OCI-LY7 (cell line): ENCODE results near the gene COG4. TPM values are rescaled to one million over a fixed set of nuclear protein-coding genes. Genes with fewer than 3 reads are reported as not detected.

ENCODE experiments used
- BruUV-seq: library from RNA; stranded (reverse); fragments of 400-500 nt; replicated peaks from 2 replicates; lab custom pipeline; 2021; lab: Mats Ljungman, UMichigan
- CTCF ChIA-PET: fragments of 300-600 bp; sonication (Branson Sonifier 250); formaldehyde crosslinking; loops from one replicate; lab custom pipeline; 2022; ENCODE audit warnings: antibody characterized with exemption; ENCODE audit not compliant: unreplicated experiment; lab: Charles Lee
- POLR2A ChIA-PET: fragments of 300-600 bp; sonication (Branson Sonifier 250); formaldehyde crosslinking; loops from one replicate; lab custom pipeline; 2022; ENCODE audit warnings: antibody characterized with exemption; lab: Charles Lee
- DNase-seq: peaks from one replicate; pipeline ENCODE4 v3.0.0-alpha.2; 2015; ENCODE audit warnings: low spot score
- H2AFZ ChIP-seq: fragments of 200-600 bp; sonication (generic), shearing (Covaris generic); 2 replicates; pipeline ENCODE4 v1.6.1; 2014; ENCODE audit warnings: mild to moderate bottlenecking, antibody characterized with exemption, low read length, moderate library complexity
- H3K27ac ChIP-seq: fragments of 200-600 bp; sonication (generic); 2 replicates; pipeline ENCODE4 v1.5.1; 2014; ENCODE audit warnings: mixed run types, low read depth, mild to moderate bottlenecking, moderate library complexity, low read length, inconsistent platforms; ENCODE audit not compliant: poor library complexity, severe bottlenecking
- H3K36me3 ChIP-seq: fragments of 200-600 bp; sonication (generic); 2 replicates; pipeline ENCODE4 v1.6.1; 2014; ENCODE audit warnings: mild to moderate bottlenecking, antibody characterized with exemption, low read length, moderate library complexity, mixed read lengths; ENCODE audit not compliant: insufficient read depth
- H3K4me1 ChIP-seq: fragments of 200-600 bp; sonication (generic); 2 replicates; pipeline ENCODE4 v1.5.1; 2014; ENCODE audit warnings: mild to moderate bottlenecking, low read length; ENCODE audit not compliant: insufficient read depth, poor library complexity, severe bottlenecking
- H3K4me2 ChIP-seq: fragments of 200-600 bp; sonication (generic); 2 replicates; pipeline ENCODE4 v1.6.1; 2014; ENCODE audit warnings: mild to moderate bottlenecking, low read length
- H3K4me3 ChIP-seq: fragments of 200-600 bp; sonication (generic); 2 replicates; pipeline ENCODE4 v1.5.1; 2014; ENCODE audit warnings: mild to moderate bottlenecking, low read depth, low read length; ENCODE audit not compliant: poor library complexity, severe bottlenecking
- H3K79me2 ChIP-seq: fragments of 200-600 bp; sonication (generic); 2 replicates; pipeline ENCODE4 v1.6.1; 2016; ENCODE audit warnings: low read depth, mild to moderate bottlenecking, low read length, moderate library complexity, mixed read lengths; ENCODE audit not compliant: insufficient read depth
- H3K9me2 ChIP-seq: fragments of 200-600 bp; sonication (generic); 2 replicates; pipeline ENCODE4 v1.6.1; 2016; ENCODE audit warnings: mild to moderate bottlenecking, low read length, mixed read lengths; ENCODE audit not compliant: insufficient read depth
- H3K9me3 ChIP-seq: fragments of 200-600 bp; sonication (generic); 2 replicates; pipeline ENCODE4 v1.6.1; 2014; ENCODE audit warnings: mild to moderate bottlenecking, mixed run types, low read length, mixed read lengths
- H4K20me1 ChIP-seq: fragments of 200-600 bp; sonication (generic); 2 replicates; pipeline ENCODE4 v1.6.1; 2014; ENCODE audit warnings: mild to moderate bottlenecking, antibody characterized with exemption, low read length, moderate library complexity, mixed read lengths; ENCODE audit not compliant: insufficient read depth
- EZH2phosphoT487 ChIP-seq: fragments of 200-600 bp; sonication (generic); IDR thresholded peaks from 2 replicates; pipeline ENCODE4 v1.6.1; 2018; ENCODE audit warnings: low read depth, borderline replicate concordance, mild to moderate bottlenecking, mixed run types, antibody characterized with exemption, low read length, moderate library complexity, mixed read lengths
- intact Hi-C: fragments of 100-400 bp; cut with micrococcal nuclease; formaldehyde crosslinking; loops from one replicate; pipeline ENCODE4 v1.10.0; 2022; ENCODE audit not compliant: unreplicated experiment
- total RNA-seq, 2 experiments: library from RNA; depleted of rRNA in 1 of 2; stranded (reverse); fragments of >200 nt in 1 of 2; shearing (Covaris generic) in 1 of 2; gene quantifications; 2 replicates each; pipeline ENCODE4 v1.2.3, GENCODE V29; 2014 to 2022
- TF ChIP-seq, protein P1 (sequence below): fragments of 200-600 bp; sonication (generic); conservative IDR thresholded peaks from 2 replicates; pipeline ENCODE4 v1.5.1; 2014; ENCODE audit warnings: mild to moderate bottlenecking, antibody characterized with exemption, low read length, moderate library complexity, mixed read lengths

The COG4 gene
- total RNA-seq, 2 experiments from 2014 or later = 48.8 to 100 TPM

DNA sequence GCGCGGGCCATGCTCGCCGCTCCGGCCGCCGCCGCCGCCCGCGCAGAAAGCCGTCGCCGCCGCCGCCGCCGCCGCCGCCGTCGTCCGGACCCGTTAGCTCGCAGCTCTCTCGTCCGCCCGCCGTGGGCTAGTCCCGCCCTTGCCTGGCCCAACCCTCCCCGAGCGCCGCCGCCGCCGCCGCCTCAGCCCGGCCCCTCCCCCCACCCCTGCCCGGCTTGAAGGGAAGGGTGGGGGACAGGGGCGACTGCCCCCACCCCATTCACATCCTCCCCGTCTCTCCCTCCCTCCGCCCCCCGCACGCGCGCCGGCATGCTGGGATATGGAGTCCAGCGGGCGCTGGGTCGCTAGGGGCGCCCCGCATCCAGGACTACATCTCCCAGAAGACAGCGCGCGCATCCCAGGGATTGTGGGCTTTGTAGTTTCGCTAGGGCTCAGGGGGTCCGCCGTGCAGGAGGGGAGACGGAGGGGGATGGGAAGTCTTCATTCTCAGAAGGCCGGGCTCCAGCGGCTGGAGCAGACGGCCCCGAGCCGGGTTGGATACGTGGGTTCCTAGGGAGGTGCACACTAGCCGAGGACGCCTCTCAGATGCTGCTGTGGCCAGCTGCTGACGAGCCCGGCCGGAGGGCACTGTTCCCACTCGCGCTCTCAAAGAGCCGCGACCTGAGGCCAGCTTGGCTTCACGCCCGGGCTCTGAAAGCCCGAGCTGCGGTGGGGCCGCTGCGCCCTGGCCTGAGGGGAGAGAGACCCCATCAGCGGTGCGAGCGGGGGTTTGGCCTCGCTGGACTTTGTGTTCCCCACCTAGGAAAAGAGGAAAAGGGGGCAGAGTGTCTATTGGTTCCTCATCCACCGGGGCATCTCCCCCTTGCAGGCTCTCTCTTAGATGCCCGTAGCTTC, 84.1 kb downstream of the COG4 start, which contains the start of gene ST3GAL2:
ST3GAL2 (minus strand) TSS at position 132 of the 894 bp plus-strand sequence. CDS start 40,570 bp downstream, outside the sequence.
- BruUV-seq = TSS peak; percentile 51
- Histone ChIP-seq H3K9me2 (no peaks in the 10 kb centered on the region), H3K9me3 (no peaks in the 10 kb centered on the region), H4K20me1 (no peaks in the 10 kb centered on the region), H3K79me2 (peaks cover 43% of the 10 kb centered on the region), H3K36me3 (peaks cover 10% of the 10 kb centered on the region), H3K4me3 (peak within 1 kb of the TSS; percentile 97), H3K4me1 (peaks cover 31% of the 10 kb centered on the region), H3K27ac (peak within 1 kb of the TSS; percentile 68), H2AFZ (peak within 1 kb of the TSS; percentile 93; the same call in 1 of the 2 replicates), H3K4me2 (peak within 1 kb of the TSS; percentile 99)
- intact Hi-C loops = loop anchor here (2.0 kb wide), 2 partner anchors 16 to 150 kb away; partner anchors contain the start of genes AARS1 and FCSK
- TF ChIP-seq, protein P1, sequence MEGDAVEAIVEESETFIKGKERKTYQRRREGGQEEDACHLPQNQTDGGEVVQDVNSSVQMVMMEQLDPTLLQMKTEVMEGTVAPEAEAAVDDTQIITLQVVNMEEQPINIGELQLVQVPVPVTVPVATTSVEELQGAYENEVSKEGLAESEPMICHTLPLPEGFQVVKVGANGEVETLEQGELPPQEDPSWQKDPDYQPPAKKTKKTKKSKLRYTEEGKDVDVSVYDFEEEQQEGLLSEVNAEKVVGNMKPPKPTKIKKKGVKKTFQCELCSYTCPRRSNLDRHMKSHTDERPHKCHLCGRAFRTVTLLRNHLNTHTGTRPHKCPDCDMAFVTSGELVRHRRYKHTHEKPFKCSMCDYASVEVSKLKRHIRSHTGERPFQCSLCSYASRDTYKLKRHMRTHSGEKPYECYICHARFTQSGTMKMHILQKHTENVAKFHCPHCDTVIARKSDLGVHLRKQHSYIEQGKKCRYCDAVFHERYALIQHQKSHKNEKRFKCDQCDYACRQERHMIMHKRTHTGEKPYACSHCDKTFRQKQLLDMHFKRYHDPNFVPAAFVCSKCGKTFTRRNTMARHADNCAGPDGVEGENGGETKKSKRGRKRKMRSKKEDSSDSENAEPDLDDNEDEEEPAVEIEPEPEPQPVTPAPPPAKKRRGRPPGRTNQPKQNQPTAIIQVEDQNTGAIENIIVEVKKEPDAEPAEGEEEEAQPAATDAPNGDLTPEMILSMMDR = no peak
- TF ChIP-seq EZH2phosphoT487 = no peak
- DNase-seq = peak; percentile 96
- ChIA-PET POLR2A (interaction anchor here (0.6 to 2.1 kb wide), 11 partner anchors 9 to 86 kb away, joined by 3 to 19 read pairs (median 5); partner anchors contain the start of genes COG4 and FCSK), CTCF (interaction anchor here (1.2 to 1.6 kb wide), 3 partner anchors 14 to 26 kb away, joined by 4 to 11 read pairs (median 6); partner anchors contain the start of gene FCSK)

DNA sequence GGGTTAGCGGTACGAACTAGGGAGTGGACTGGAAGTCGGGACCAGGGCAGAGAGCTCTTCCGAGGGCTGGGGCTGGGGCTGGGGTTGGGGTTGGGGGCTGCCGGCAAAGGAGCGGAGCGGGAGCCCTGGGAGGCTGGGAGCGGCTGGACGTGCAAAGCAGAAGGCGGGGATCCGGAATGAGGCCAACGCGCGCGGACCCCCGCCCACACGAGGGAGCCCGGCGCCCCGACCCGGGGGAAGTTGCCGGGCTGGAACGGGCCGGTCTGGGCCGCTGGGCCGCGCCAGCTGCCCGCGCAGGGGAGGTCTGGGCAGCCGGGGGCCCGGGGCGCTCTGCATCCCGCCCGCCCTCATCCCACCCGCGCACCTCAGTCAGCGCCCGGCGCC, 84.8 kb downstream of the COG4 start:
- H2AFZ ChIP-seq = no peak overlapping the region
- peaks cover 17% of the 10 kb centered on the region for H3K36me3 ChIP-seq
- ChIA-PET CTCF (interaction anchor here (0.6 to 1.6 kb wide), 4 partner anchors 15 to 26 kb away, joined by 3 to 11 read pairs (median 4); partner anchors contain the start of gene FCSK), POLR2A (interaction anchor here (0.5 to 2.1 kb wide), 10 partner anchors 15 to 87 kb away, joined by 3 to 19 read pairs (median 4); partner anchors contain the start of genes COG4, FCSK and SF3B3)
- no peaks in the 10 kb centered on the region for H4K20me1 ChIP-seq
- no TSS peak for BruUV-seq
- peak overlapping the region; percentile 87 for H3K4me2 ChIP-seq
- TF ChIP-seq EZH2phosphoT487 = no peak
- TF ChIP-seq, protein P1 = no peak
- H3K9me2 ChIP-seq = no peaks in the 10 kb centered on the region
- no peaks in the 10 kb centered on the region for H3K9me3 ChIP-seq
- H3K27ac ChIP-seq = peak overlapping the region; percentile 68
- no peak for DNase-seq
- peaks cover 49% of the 10 kb centered on the region for H3K79me2 ChIP-seq
- H3K4me3 ChIP-seq = peak overlapping the region; percentile 97
- peaks cover 38% of the 10 kb centered on the region for H3K4me1 ChIP-seq
- intact Hi-C loops = loop anchor here (2.0 kb wide), 2 partner anchors 16 to 150 kb away; partner anchors contain the start of genes AARS1 and FCSK
